Measurements from ENCODE around the gene PTPRN. TPM values are rescaled to one million over a fixed set of nuclear protein-coding genes. Genes with fewer than 3 reads are reported as not detected.

Gene PTPRN
- total RNA-seq, 1 experiment from 2014 or later, result 0.30 TPM

DNA sequence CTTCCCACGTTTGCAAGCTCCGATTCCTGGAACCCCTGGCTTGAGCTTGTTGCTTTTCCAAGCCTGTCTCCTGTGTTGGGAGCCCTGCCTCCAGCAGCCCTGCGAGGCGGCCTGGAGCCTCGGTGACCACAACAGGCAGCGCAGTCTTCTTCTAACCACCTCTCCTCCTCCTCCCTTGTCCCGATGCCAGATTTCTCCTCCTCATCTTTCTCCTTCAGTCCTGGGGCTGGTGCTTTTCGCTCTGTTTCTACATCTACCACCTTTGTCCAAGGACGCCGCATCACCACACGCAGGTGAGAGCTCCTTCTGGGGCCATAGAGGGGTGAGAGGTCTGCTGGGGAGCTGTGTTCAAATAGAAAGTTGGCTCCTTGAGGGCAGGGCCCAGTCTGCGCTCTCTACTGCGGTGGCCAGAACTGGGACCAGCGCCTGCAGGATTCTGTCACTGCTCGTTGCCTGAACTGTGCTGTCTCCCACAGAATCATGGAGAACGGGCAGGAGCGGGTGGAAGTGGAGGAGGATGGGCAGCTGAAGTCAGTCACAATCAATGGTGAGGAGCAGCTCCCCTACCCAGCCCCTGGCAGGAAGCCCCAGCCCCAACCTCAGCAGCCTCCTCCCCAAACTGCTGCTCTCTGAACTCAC, 26.1 kb downstream of the PTPRN start:
- CTCF ChIA-PET, result no interaction called here
- H3K27ac ChIP-seq (ENCODE audit: low read depth, low read length, poor library complexity, severe bottlenecking), result no peak overlapping the region
- H3K4me3 ChIP-seq (ENCODE audit: low read depth, low read length, poor library complexity, severe bottlenecking), result no peak overlapping the region
- intact Hi-C loops (cut with micrococcal nuclease; ENCODE audit: unreplicated experiment), result no loop called here
- peaks cover 2% of the 10 kb centered on the region for H3K36me3 ChIP-seq (ENCODE audit: insufficient read depth, low read length, poor library complexity, severe bottlenecking)
- POLR2A ChIA-PET (ENCODE audit: low non-redundant PET), result no interaction called here
- no TSS peak for BruUV-seq (replicated peaks)
- no peak for DNase-seq (ENCODE audit: low spot score)
- H3K4me1 ChIP-seq (ENCODE audit: insufficient read depth, low read length, poor library complexity, severe bottlenecking), result peaks cover 16% of the 10 kb centered on the region
- H3K27me3 ChIP-seq (replicated peaks; ENCODE audit: insufficient read depth, low read depth, low read length, poor library complexity), result no peaks in the 10 kb centered on the region
- TF ChIP-seq, protein P1, sequence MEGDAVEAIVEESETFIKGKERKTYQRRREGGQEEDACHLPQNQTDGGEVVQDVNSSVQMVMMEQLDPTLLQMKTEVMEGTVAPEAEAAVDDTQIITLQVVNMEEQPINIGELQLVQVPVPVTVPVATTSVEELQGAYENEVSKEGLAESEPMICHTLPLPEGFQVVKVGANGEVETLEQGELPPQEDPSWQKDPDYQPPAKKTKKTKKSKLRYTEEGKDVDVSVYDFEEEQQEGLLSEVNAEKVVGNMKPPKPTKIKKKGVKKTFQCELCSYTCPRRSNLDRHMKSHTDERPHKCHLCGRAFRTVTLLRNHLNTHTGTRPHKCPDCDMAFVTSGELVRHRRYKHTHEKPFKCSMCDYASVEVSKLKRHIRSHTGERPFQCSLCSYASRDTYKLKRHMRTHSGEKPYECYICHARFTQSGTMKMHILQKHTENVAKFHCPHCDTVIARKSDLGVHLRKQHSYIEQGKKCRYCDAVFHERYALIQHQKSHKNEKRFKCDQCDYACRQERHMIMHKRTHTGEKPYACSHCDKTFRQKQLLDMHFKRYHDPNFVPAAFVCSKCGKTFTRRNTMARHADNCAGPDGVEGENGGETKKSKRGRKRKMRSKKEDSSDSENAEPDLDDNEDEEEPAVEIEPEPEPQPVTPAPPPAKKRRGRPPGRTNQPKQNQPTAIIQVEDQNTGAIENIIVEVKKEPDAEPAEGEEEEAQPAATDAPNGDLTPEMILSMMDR (conservative IDR thresholded peaks at IDR 0.05; ENCODE audit: low read depth, low read length), result no peak
- no peak for TF ChIP-seq EZH2 (IDR thresholded peaks at IDR 0.05; ENCODE audit: borderline replicate concordance, low read depth, low read length, poor library complexity, severe bottlenecking)
- H3K9me3 ChIP-seq (ENCODE audit: low read depth, low read length, poor library complexity, severe bottlenecking), result no peaks in the 10 kb centered on the region

DNA sequence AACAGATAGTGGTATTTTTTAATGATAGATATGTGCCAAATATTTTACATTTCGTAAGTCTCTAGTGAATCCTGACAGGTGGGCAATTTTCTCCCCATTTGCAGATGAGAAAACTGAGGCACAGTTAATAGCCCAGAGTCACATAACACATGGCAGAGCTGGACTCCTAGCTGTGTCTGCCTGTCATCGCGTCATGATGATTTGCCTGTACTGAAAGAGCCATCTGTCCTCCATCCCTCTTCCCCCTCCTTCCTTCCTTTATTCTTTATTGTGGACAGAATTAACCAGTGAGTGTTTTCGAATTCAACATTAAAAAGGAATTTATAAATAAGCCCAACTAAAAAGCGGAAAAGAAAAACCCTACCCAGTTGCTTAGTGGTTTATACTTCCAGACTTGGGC, 26.8 kb downstream of the PTPRN start:
- CTCF ChIA-PET, result no interaction called here
- H3K4me1 ChIP-seq (ENCODE audit: insufficient read depth, low read length, poor library complexity, severe bottlenecking), result peaks cover 20% of the 10 kb centered on the region
- TF ChIP-seq, protein P1 (conservative IDR thresholded peaks at IDR 0.05; ENCODE audit: low read depth, low read length), result no peak
- TF ChIP-seq EZH2 (IDR thresholded peaks at IDR 0.05; ENCODE audit: borderline replicate concordance, low read depth, low read length, poor library complexity, severe bottlenecking), result no peak
- BruUV-seq (replicated peaks), result no TSS peak
- H3K27me3 ChIP-seq (replicated peaks; ENCODE audit: insufficient read depth, low read depth, low read length, poor library complexity), result no peaks in the 10 kb centered on the region
- H3K4me3 ChIP-seq (ENCODE audit: low read depth, low read length, poor library complexity, severe bottlenecking), result no peak overlapping the region
- H3K36me3 ChIP-seq (ENCODE audit: insufficient read depth, low read length, poor library complexity, severe bottlenecking), result peaks cover 2% of the 10 kb centered on the region
- POLR2A ChIA-PET (ENCODE audit: low non-redundant PET), result no interaction called here
- no peak overlapping the region for H3K27ac ChIP-seq (ENCODE audit: low read depth, low read length, poor library complexity, severe bottlenecking)
- intact Hi-C loops (cut with micrococcal nuclease; ENCODE audit: unreplicated experiment), result no loop called here
- DNase-seq (ENCODE audit: low spot score), result no peak
- H3K9me3 ChIP-seq (ENCODE audit: low read depth, low read length, poor library complexity, severe bottlenecking), result no peaks in the 10 kb centered on the region

DNA sequence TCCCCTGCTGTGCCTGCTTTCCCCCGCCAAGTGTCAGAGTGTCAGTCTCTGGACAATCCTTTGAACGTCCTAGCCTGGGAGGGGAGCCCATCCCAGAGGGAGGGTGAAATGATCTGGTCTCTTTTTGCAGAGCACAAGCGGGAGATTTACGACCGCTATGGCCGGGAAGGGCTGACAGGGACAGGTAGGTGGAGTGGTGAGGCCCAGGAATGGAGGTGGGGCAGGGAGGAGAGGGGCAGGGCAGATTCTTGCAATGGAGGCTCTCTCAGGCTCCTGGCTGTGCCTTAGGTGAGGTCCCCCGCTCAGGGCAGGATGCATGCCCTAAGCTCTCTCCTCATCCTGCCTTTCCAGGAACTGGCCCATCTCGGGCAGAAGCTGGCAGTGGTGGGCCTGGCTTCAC, 27.6 kb downstream of the PTPRN start:
- H3K9me3 ChIP-seq (ENCODE audit: low read depth, low read length, poor library complexity, severe bottlenecking), result no peaks in the 10 kb centered on the region
- peaks cover 2% of the 10 kb centered on the region for H3K36me3 ChIP-seq (ENCODE audit: insufficient read depth, low read length, poor library complexity, severe bottlenecking)
- no peak overlapping the region for H3K4me3 ChIP-seq (ENCODE audit: low read depth, low read length, poor library complexity, severe bottlenecking)
- no peak for DNase-seq (ENCODE audit: low spot score)
- no peak overlapping the region for H3K27ac ChIP-seq (ENCODE audit: low read depth, low read length, poor library complexity, severe bottlenecking)
- POLR2A ChIA-PET (ENCODE audit: low non-redundant PET), result no interaction called here
- intact Hi-C loops (cut with micrococcal nuclease; ENCODE audit: unreplicated experiment), result no loop called here
- TF ChIP-seq, protein P1 (conservative IDR thresholded peaks at IDR 0.05; ENCODE audit: low read depth, low read length), result no peak
- TF ChIP-seq EZH2 (IDR thresholded peaks at IDR 0.05; ENCODE audit: borderline replicate concordance, low read depth, low read length, poor library complexity, severe bottlenecking), result no peak
- CTCF ChIA-PET, result no interaction called here
- peaks cover 20% of the 10 kb centered on the region for H3K4me1 ChIP-seq (ENCODE audit: insufficient read depth, low read length, poor library complexity, severe bottlenecking)
- no TSS peak for BruUV-seq (replicated peaks)
- H3K27me3 ChIP-seq (replicated peaks; ENCODE audit: insufficient read depth, low read depth, low read length, poor library complexity), result no peaks in the 10 kb centered on the region
